HFFc6 (cell line): ENCODE data around the gene PRRT1. TPM values are rescaled to one million over a fixed set of nuclear protein-coding genes. Genes with fewer than 3 reads are reported as not detected.

Experiments used
- DNase-seq: peaks from one replicate; pipeline ENCODE4 v3.0.0-alpha.2; 2018
- H3K27ac Mint-ChIP-seq: 2 replicates; pipeline ENCODE4 v1.8.0; 2020; ENCODE audit warnings: mild to moderate bottlenecking, mixed read lengths
- H3K27me3 Mint-ChIP-seq: 2 replicates; pipeline ENCODE4 v1.8.0; 2021; ENCODE audit warnings: mild to moderate bottlenecking, moderate library complexity, mixed read lengths; ENCODE audit not compliant: insufficient read depth
- H3K36me3 Mint-ChIP-seq: 2 replicates; pipeline ENCODE4 v1.8.0; 2021; ENCODE audit warnings: low read depth, mixed read lengths
- H3K4me1 Mint-ChIP-seq: 2 replicates; pipeline ENCODE4 v1.8.0; 2020; ENCODE audit warnings: low read depth, mixed read lengths
- H3K4me3 Mint-ChIP-seq: 2 replicates; pipeline ENCODE4 v1.8.0; 2020; ENCODE audit warnings: mild to moderate bottlenecking, moderate library complexity, mixed read lengths
- H3K9me3 Mint-ChIP-seq: 2 replicates; pipeline ENCODE4 v1.8.0; 2020; ENCODE audit warnings: mild to moderate bottlenecking, mixed read lengths
- total RNA-seq, 6 experiments: library from RNA; stranded (reverse); fragmentation: NEBNext Ultra II Directional; extraction: Animal tissue kit (Norgen Biotek cat#: 25700); gene quantifications; 2 replicates in 1 of 6; 3 replicates in 5 of 6; pipeline ENCODE4 v1.2.3, GENCODE V29; 2021
- TF ChIP-seq, protein P1 (sequence below): fragments of 200-600 bp; sonication (generic); IDR thresholded peaks from 2 replicates; pipeline ENCODE4 v1.5.0; 2021; ENCODE audit warnings: antibody characterized with exemption, mild to moderate bottlenecking

The PRRT1 gene
- total RNA-seq, 6 experiments from 2014 or later = 2.6 to 5.8 (median 5.1) TPM

DNA sequence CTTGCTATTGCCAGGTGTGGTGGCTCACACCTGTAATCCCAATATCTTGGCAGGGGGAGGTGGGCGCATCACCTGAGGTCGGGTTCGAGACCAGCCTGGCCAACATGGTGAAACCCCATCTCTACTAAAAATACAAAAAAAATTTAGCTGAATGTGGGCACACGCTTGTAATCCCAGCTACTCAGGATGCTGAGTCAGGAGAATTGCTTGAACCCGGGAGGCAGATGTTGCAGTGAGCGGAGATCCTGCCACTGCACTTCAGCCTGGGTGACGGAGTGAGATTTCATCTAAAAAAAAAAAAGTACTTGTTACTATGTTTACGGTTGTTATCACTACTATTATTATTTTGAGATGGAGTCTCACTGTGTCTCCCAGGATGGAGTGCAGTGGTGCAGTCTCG, 5.2 kb upstream of the PRRT1 start:
- Mint-ChIP-seq H3K4me1 (peaks cover 32% of the 10 kb centered on the region), H3K9me3 (no peaks in the 10 kb centered on the region), H3K36me3 (peaks cover 16% of the 10 kb centered on the region), H3K4me3 (no peak overlapping the region), H3K27ac (no peak overlapping the region), H3K27me3 (no peaks in the 10 kb centered on the region; the same call in none of the 2 replicates)
- TF ChIP-seq, protein P1, sequence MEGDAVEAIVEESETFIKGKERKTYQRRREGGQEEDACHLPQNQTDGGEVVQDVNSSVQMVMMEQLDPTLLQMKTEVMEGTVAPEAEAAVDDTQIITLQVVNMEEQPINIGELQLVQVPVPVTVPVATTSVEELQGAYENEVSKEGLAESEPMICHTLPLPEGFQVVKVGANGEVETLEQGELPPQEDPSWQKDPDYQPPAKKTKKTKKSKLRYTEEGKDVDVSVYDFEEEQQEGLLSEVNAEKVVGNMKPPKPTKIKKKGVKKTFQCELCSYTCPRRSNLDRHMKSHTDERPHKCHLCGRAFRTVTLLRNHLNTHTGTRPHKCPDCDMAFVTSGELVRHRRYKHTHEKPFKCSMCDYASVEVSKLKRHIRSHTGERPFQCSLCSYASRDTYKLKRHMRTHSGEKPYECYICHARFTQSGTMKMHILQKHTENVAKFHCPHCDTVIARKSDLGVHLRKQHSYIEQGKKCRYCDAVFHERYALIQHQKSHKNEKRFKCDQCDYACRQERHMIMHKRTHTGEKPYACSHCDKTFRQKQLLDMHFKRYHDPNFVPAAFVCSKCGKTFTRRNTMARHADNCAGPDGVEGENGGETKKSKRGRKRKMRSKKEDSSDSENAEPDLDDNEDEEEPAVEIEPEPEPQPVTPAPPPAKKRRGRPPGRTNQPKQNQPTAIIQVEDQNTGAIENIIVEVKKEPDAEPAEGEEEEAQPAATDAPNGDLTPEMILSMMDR = no peak
- no peak for DNase-seq

- peaks cover 43% of the 10 kb centered on the region for H3K4me1 Mint-ChIP-seq
- TF ChIP-seq, protein P1 = peak; percentile 76
- peak overlapping the region; percentile 97 for H3K27ac Mint-ChIP-seq
- peaks cover 16% of the 10 kb centered on the region for H3K36me3 Mint-ChIP-seq
- DNase-seq = peak; percentile 61
- no peaks in the 10 kb centered on the region for H3K9me3 Mint-ChIP-seq
- H3K4me3 Mint-ChIP-seq = peak overlapping the region; percentile 100
- peaks cover 2% of the 10 kb centered on the region for H3K27me3 Mint-ChIP-seq
These were observed 2.9 kb upstream of the PRRT1 start for GRCh38 chr6:32154514-32155161.

DNA sequence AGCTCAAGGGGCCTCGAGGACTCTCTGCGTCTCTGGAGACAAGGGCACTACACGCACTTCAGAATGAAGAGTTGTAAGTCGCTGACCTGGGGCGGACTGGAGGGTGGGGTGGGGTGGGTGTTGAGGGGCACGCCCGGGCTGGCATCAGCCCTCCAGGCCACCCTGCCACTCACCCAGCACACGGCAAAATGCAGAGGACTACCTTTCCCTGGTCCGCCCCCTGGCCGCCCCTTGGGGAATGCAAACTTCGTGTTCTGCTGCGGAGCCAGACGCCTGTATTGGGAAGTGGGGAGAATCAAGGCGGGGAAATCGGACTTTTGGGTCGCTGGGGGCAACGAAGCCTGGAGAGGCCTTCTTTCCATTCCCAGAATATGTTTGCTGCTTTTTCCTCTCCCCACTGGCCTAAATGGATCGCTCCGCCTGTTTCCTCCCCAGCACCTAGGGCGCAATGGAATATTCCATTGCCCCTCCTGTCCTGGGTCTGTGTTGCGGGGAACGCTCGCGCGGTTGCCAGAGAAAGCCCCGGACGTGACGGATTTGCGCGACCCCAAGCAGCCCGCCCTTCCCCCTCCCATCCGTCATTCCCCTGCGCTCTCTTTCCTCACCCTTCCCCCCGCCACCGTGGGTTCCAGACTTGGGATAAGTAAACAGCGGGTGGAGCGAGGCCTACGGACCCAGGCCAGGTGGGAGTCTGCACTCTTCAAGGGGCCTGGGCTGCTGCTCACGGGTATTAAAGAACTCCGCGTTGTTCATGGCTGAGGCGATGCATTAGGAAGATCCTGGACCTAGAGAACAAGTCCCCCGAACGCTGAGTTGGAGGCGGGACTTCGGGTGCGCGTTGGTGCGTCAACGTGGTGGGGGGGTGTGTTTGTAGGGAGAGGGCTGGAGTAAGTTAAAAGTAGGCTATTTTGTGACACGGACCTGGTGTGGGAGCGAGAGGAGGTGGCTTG, 2.1 kb upstream of the PRRT1 start, which contains the start of gene PPT2:
PPT2 (plus strand) TSS at position 578 of the 950 bp plus-strand sequence. CDS start 454 bp downstream, outside the sequence.
- peaks cover 2% of the 10 kb centered on the region for H3K27me3 Mint-ChIP-seq
- peak within 1 kb of the TSS; percentile 100 for H3K4me3 Mint-ChIP-seq
- H3K27ac Mint-ChIP-seq = peak within 1 kb of the TSS; percentile 97
- peak; percentile 85 for DNase-seq
- H3K4me1 Mint-ChIP-seq = peaks cover 43% of the 10 kb centered on the region
- peaks cover 18% of the 10 kb centered on the region for H3K36me3 Mint-ChIP-seq
- no peaks in the 10 kb centered on the region for H3K9me3 Mint-ChIP-seq
- TF ChIP-seq, protein P1 = peak; percentile 57

DNA sequence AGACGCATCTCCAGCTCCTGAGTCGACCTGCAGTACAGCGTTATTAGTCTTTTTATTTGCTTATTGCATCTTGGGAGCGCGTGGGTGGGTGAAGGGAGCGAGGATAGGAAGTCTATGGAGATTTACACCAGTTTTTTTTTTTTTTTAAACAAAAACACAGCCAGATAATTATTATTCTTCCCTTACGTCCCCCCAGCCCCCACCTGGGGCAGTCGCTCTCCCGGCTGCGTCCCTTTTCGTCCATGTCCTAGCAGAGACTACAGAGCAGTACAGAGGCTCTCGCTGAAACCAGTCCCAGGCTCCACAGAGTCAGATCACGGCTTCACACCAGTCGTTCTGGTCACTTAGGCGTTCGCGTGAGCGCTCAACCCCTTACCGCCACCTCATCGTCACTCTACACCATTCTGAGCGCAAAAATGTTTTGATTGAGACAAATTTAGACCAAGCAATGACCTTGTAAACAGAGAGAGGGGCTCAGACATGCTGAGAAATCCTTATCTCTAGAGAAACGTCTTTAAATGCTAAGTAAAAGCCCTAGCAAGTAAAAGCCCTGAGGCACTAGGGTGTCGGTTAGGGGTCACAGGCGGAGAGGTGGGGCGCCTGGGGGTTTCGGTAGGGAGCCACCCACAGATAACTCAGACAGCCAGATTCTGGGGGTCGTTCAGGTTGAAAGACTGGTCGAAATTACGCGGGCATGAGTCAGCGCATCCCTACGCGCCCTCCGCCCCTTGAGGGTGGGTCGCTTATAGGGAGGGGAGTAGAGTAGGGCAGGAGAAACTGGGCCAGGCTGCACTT, 1.2 kb upstream of the PRRT1 start:
- TF ChIP-seq, protein P1 = no peak
- H3K9me3 Mint-ChIP-seq = no peaks in the 10 kb centered on the region
- H3K4me3 Mint-ChIP-seq = peak overlapping the region; percentile 100
- H3K27me3 Mint-ChIP-seq = peaks cover 4% of the 10 kb centered on the region
- peak; percentile 46 for DNase-seq
- peak overlapping the region; percentile 97 for H3K27ac Mint-ChIP-seq
- peaks cover 43% of the 10 kb centered on the region for H3K4me1 Mint-ChIP-seq
- peaks cover 20% of the 10 kb centered on the region for H3K36me3 Mint-ChIP-seq
